ENCODE results near the gene RAP1B.

DNA sequence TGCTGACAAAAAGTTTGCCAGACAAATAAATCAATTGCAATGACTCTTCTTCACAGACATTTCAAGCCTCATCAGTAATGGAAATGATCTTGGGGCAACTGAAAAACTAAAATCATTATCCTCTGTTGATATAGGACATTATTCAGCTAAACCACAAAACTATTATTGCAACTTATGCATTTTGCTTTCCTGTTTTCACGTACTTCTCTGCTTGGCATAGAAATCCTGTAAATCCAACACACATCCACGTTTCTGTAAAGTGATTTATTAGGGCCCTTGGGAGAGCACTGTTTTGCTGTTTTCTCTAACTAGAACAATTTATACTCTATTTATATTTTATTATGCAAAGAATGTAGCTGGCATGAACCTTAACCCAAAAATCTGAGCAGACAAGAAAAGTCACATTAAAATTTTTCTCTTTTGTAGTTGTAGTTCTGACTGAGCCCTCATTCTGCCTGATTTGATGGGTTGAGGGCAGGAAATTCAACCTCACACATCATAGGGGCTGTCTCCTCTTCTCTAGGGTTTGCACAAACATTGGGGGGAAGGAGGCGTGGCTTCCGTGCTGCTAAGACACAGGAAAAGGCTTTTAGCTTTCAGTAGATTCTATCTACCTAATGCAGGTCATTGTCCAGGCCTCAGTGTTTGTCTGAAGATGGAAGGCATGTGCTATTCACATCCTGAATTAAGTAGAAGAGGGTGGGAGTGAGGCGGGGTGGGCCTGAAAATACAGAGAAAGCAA is 64.6 kb downstream of the RAP1B start:
- TF ChIP-seq ARNTL (CRISPR knock-in tag; IDR thresholded peaks at IDR 0.05; ENCODE audit: borderline replicate concordance, low read depth) = no peak
- TF ChIP-seq, protein P1, sequence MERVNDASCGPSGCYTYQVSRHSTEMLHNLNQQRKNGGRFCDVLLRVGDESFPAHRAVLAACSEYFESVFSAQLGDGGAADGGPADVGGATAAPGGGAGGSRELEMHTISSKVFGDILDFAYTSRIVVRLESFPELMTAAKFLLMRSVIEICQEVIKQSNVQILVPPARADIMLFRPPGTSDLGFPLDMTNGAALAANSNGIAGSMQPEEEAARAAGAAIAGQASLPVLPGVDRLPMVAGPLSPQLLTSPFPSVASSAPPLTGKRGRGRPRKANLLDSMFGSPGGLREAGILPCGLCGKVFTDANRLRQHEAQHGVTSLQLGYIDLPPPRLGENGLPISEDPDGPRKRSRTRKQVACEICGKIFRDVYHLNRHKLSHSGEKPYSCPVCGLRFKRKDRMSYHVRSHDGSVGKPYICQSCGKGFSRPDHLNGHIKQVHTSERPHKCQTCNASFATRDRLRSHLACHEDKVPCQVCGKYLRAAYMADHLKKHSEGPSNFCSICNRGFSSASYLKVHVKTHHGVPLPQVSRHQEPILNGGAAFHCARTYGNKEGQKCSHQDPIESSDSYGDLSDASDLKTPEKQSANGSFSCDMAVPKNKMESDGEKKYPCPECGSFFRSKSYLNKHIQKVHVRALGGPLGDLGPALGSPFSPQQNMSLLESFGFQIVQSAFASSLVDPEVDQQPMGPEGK (CRISPR knock-in tag; IDR thresholded peaks at IDR 0.05; ENCODE audit: borderline replicate concordance) = no peak
- TF ChIP-seq, protein P2, sequence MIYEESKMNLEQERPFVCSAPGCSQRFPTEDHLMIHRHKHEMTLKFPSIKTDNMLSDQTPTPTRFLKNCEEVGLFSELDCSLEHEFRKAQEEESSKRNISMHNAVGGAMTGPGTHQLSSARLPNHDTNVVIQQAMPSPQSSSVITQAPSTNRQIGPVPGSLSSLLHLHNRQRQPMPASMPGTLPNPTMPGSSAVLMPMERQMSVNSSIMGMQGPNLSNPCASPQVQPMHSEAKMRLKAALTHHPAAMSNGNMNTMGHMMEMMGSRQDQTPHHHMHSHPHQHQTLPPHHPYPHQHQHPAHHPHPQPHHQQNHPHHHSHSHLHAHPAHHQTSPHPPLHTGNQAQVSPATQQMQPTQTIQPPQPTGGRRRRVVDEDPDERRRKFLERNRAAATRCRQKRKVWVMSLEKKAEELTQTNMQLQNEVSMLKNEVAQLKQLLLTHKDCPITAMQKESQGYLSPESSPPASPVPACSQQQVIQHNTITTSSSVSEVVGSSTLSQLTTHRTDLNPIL (CRISPR knock-in tag; IDR thresholded peaks at IDR 0.05; ENCODE audit: low read depth) = no peak
- TF ChIP-seq ZFP30 (CRISPR knock-in tag; IDR thresholded peaks at IDR 0.05) = no peak
- TF ChIP-seq, protein P3, sequence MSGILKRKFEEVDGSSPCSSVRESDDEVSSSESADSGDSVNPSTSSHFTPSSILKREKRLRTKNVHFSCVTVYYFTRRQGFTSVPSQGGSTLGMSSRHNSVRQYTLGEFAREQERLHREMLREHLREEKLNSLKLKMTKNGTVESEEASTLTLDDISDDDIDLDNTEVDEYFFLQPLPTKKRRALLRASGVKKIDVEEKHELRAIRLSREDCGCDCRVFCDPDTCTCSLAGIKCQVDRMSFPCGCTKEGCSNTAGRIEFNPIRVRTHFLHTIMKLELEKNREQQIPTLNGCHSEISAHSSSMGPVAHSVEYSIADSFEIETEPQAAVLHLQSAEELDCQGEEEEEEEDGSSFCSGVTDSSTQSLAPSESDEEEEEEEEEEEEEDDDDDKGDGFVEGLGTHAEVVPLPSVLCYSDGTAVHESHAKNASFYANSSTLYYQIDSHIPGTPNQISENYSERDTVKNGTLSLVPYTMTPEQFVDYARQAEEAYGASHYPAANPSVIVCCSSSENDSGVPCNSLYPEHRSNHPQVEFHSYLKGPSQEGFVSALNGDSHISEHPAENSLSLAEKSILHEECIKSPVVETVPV (CRISPR knock-in tag; IDR thresholded peaks at IDR 0.05) = no peak
- TF ChIP-seq TOX (CRISPR knock-in tag; IDR thresholded peaks at IDR 0.05; ENCODE audit: borderline replicate concordance) = no peak
- TF ChIP-seq PPARA (CRISPR knock-in tag; IDR thresholded peaks at IDR 0.05; ENCODE audit: borderline replicate concordance) = no peak
- no peak for TF ChIP-seq OSR1 (CRISPR knock-in tag; IDR thresholded peaks at IDR 0.05)

All from SK-N-SH treated with all-trans-retinoic acid at 6 μM for 48 hours (cell line).